DND-41 (cell line): ENCODE results near the gene BSG.

ENCODE experiments used
- ATAC-seq: fragments of 200-7000 bp; cut with Tn5 transposase; 3 replicates; pipeline ENCODE4 v1.9.1; 2021; ENCODE audit warnings: low read depth; ENCODE audit not compliant: insufficient read depth
- DNase-seq: peaks from one replicate; pipeline ENCODE4 v3.0.0-alpha.2; 2020
- H2AFZ ChIP-seq: 2 replicates; pipeline ENCODE4 v1.6.0; 2012; ENCODE audit warnings: low read depth, low read length
- H3K27ac ChIP-seq: 2 replicates; pipeline ENCODE4 v1.5.1; 2012; ENCODE audit warnings: low read length, inconsistent platforms
- H3K27me3 ChIP-seq: fragments of 200-600 bp; sonication (generic); 2 replicates; pipeline ENCODE4 v1.6.0; 2012; ENCODE audit warnings: low read length, mild to moderate bottlenecking, inconsistent platforms; ENCODE audit not compliant: insufficient read depth, poor library complexity
- H3K36me3 ChIP-seq: 2 replicates; pipeline ENCODE4 v1.5.1; 2012; ENCODE audit warnings: low read length, inconsistent platforms; ENCODE audit not compliant: insufficient read depth
- H3K4me1 ChIP-seq: 2 replicates; pipeline ENCODE4 v1.5.1; 2012; ENCODE audit warnings: mild to moderate bottlenecking, low read length; ENCODE audit not compliant: insufficient read depth
- H3K4me2 ChIP-seq: 2 replicates; pipeline ENCODE4 v1.6.0; 2012; ENCODE audit warnings: mild to moderate bottlenecking, moderate library complexity, low read length, inconsistent platforms; ENCODE audit not compliant: insufficient read depth
- H3K4me3 ChIP-seq, 2 experiments: fragments of 200-600 bp in 1 of 2; shearing (Covaris generic) in 1 of 2; 2 replicates each; pipeline ENCODE4 v1.5.1; 2012 to 2016; ENCODE audit warnings: inconsistent platforms in 2 of 2, low read length in 2 of 2, mild to moderate bottlenecking in 2 of 2, low read depth in 1 of 2, moderate library complexity in 1 of 2
- H3K79me2 ChIP-seq: 2 replicates; pipeline ENCODE4 v1.6.0; 2012; ENCODE audit warnings: low read length, inconsistent platforms; ENCODE audit not compliant: insufficient read depth
- H3K9ac ChIP-seq: 2 replicates; pipeline ENCODE4 v1.6.0; 2012; ENCODE audit warnings: low read depth, mild to moderate bottlenecking, inconsistent platforms, low read length, moderate library complexity
- H3K9me3 ChIP-seq: 2 replicates; pipeline ENCODE4 v1.5.1; 2012; ENCODE audit warnings: low read length, moderate library complexity, mild to moderate bottlenecking, inconsistent platforms; ENCODE audit not compliant: insufficient read depth, severe bottlenecking
- H4K20me1 ChIP-seq: 2 replicates; pipeline ENCODE4 v1.6.0; 2012; ENCODE audit warnings: low read length; ENCODE audit not compliant: insufficient read depth
- CTCF ChIP-seq: IDR thresholded peaks from 2 replicates; pipeline ENCODE4 v1.5.1; 2012; ENCODE audit warnings: borderline replicate concordance, low read length, moderate library complexity, mild to moderate bottlenecking; ENCODE audit not compliant: poor library complexity, severe bottlenecking; ENCODE audit errors: extremely low read depth
- EZH2 ChIP-seq: IDR thresholded peaks from 3 replicates; pipeline ENCODE4 v1.6.1; 2012; ENCODE audit warnings: borderline replicate concordance, low read depth, mild to moderate bottlenecking, moderate library complexity, low read length, inconsistent platforms; ENCODE audit not compliant: severe bottlenecking

Gene BSG

GRCh38 chr19:542173-542866 lies 30.1 kb upstream of the BSG start:
- no peak for ATAC-seq
- peaks cover 47% of the 10 kb centered on the region for H3K36me3 ChIP-seq

GRCh38 chr19:543910-544608 lies 28.3 kb upstream of the BSG start, which contains the start of gene GZMM:
TSS of gene GZMM (plus strand) at chr19:544053. CDS start at chr19:544072, 19 bp downstream.
- no peaks in the 10 kb centered on the region for H3K27me3 ChIP-seq
- no peak within 1 kb of the TSS for H3K4me2 ChIP-seq
- H2AFZ ChIP-seq, result no peak within 1 kb of the TSS
- peak; percentile 71 for ATAC-seq
- H3K79me2 ChIP-seq, result no peaks in the 10 kb centered on the region
- no peak within 1 kb of the TSS for H3K27ac ChIP-seq
- peaks cover 31% of the 10 kb centered on the region for H3K36me3 ChIP-seq
- H3K9ac ChIP-seq, result no peak within 1 kb of the TSS
- H3K4me1 ChIP-seq, result no peaks in the 10 kb centered on the region
- DNase-seq, result peak; percentile 47
- no peaks in the 10 kb centered on the region for H3K9me3 ChIP-seq
- no peak within 1 kb of the TSS for H3K4me3 ChIP-seq
- TF ChIP-seq EZH2 (no peak), CTCF (no peak)
- H4K20me1 ChIP-seq, result peaks cover 25% of the 10 kb centered on the region; the same call in 1 of the 2 replicates

More at GRCh38 chr19:542173-542866, 30.1 kb upstream of the BSG start:
- Histone ChIP-seq H3K9ac (no peak overlapping the region), H3K9me3 (no peaks in the 10 kb centered on the region), H3K4me3 (no peak overlapping the region), H3K4me2 (no peak overlapping the region), H3K27ac (no peak overlapping the region), H3K27me3 (no peaks in the 10 kb centered on the region), H3K4me1 (no peaks in the 10 kb centered on the region), H4K20me1 (peaks cover 36% of the 10 kb centered on the region), H3K79me2 (no peaks in the 10 kb centered on the region), H2AFZ (no peak overlapping the region)
- DNase-seq, result no peak
- TF ChIP-seq EZH2 (no peak), CTCF (no peak)

- Histone ChIP-seq H3K27ac (no peak overlapping the region), H3K27me3 (no peaks in the 10 kb centered on the region), H3K79me2 (no peaks in the 10 kb centered on the region), H3K4me2 (no peak overlapping the region), H3K36me3 (peaks cover 11% of the 10 kb centered on the region), H3K4me1 (no peaks in the 10 kb centered on the region), H3K4me3 (no peak overlapping the region), H3K9me3 (no peaks in the 10 kb centered on the region), H2AFZ (no peak overlapping the region), H4K20me1 (peaks cover 10% of the 10 kb centered on the region; the same call in 1 of the 2 replicates), H3K9ac (no peak overlapping the region)
- TF ChIP-seq CTCF (no peak), EZH2 (no peak)
- ATAC-seq (no peak), DNase-seq (no peak)
Measured at GRCh38 chr19:547117-547516, 25.3 kb upstream of the BSG start.
